Parathyroid adenoma (tissue), 2 donors: Measurements from ENCODE around the gene AFAP1L2.

Source experiments
- H2AFZ ChIP-seq: fragments of 300-600 bp; sonication (generic); one replicate; pipeline ENCODE4 v1.7.0; 2017; ENCODE audit warnings: antibody characterized with exemption, mild to moderate bottlenecking
- H3K27ac ChIP-seq: fragments of 300-600 bp; sonication (generic); one replicate; pipeline ENCODE4 v1.7.0; 2017
- H3K27me3 ChIP-seq: fragments of 300-600 bp; sonication (generic); one replicate; pipeline ENCODE4 v1.7.0; 2017; ENCODE audit warnings: low read length; ENCODE audit not compliant: control insufficient read depth, insufficient read depth
- H3K36me3 ChIP-seq: fragments of 300-600 bp; sonication (generic); one replicate; pipeline ENCODE4 v1.7.0; 2017; ENCODE audit warnings: low read length; ENCODE audit not compliant: control insufficient read depth, insufficient read depth
- H3K4me1 ChIP-seq: fragments of 300-600 bp; sonication (generic); one replicate; pipeline ENCODE4 v1.7.0; 2017; ENCODE audit warnings: control low read depth
- H3K4me2 ChIP-seq: fragments of 300-600 bp; sonication (generic); one replicate; pipeline ENCODE4 v1.7.0; 2017; ENCODE audit warnings: low read length
- H3K4me3 ChIP-seq: fragments of 300-600 bp; sonication (generic); one replicate; pipeline ENCODE4 v1.7.0; 2017; ENCODE audit warnings: low read depth, low read length
- H3K79me2 ChIP-seq: fragments of 300-600 bp; sonication (generic); one replicate; pipeline ENCODE4 v1.7.0; 2017; ENCODE audit warnings: control low read depth
- H3K9ac ChIP-seq: fragments of 300-600 bp; sonication (generic); one replicate; pipeline ENCODE4 v1.7.0; 2017; ENCODE audit warnings: mild to moderate bottlenecking
- H3K9me3 ChIP-seq: fragments of 300-600 bp; sonication (generic); one replicate; pipeline ENCODE4 v1.7.0; 2017; ENCODE audit warnings: low read length; ENCODE audit not compliant: control insufficient read depth
- TF ChIP-seq, protein P1 (sequence below): fragments of 300-600 bp; sonication (generic); IDR thresholded peaks from one replicate; pipeline ENCODE4 v1.7.0; 2017; ENCODE audit warnings: antibody characterized with exemption, mild to moderate bottlenecking
- donor health status: primary hyperparathyroidism.

AFAP1L2 gene

DNA sequence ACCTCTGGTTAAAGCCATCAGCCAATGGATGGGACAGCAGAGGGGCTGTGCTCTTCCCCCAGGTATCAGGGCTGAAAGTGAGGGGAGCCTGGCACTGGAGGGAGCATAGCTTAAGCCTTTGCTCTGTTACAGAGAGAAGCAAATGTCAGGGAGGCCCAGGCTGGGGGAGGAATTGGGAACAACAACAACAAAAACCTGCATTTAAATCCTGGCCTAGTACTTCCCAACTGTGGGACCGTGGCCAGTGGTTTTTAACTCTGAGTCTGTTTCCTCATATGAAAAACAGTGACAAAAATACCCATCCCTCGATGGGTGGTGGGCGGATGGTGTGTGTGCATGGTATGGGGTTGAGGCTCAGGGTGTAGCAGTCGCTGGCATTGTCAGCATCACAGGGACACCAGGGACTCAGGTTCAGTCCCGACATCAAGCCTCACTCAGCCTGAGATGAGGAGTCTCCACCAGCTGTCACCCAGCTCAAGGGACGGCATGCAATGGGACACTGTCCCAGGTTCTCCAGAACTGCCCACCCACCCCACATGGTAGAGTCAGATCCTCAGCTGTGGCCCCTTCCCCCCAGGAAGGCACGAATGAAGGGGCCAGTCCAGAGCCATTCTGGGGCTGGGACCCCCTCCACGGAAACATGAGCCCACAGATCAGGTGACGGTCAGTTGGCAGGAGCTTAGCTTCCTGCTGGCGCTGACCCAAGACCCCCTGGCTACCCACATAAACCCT is 74.5 kb downstream of the AFAP1L2 start:
- no peak overlapping the region for H3K9ac ChIP-seq
- H3K27ac ChIP-seq, result peak overlapping the region; percentile 53
- H3K4me2 ChIP-seq, result no peak overlapping the region
- no peak overlapping the region for H3K4me3 ChIP-seq
- no peaks in the 10 kb centered on the region for H3K9me3 ChIP-seq
- H3K79me2 ChIP-seq, result peaks cover 36% of the 10 kb centered on the region
- no peak overlapping the region for H2AFZ ChIP-seq
- peaks cover 68% of the 10 kb centered on the region for H3K4me1 ChIP-seq
- H3K36me3 ChIP-seq, result no peaks in the 10 kb centered on the region
- no peaks in the 10 kb centered on the region for H3K27me3 ChIP-seq
- TF ChIP-seq, protein P1, sequence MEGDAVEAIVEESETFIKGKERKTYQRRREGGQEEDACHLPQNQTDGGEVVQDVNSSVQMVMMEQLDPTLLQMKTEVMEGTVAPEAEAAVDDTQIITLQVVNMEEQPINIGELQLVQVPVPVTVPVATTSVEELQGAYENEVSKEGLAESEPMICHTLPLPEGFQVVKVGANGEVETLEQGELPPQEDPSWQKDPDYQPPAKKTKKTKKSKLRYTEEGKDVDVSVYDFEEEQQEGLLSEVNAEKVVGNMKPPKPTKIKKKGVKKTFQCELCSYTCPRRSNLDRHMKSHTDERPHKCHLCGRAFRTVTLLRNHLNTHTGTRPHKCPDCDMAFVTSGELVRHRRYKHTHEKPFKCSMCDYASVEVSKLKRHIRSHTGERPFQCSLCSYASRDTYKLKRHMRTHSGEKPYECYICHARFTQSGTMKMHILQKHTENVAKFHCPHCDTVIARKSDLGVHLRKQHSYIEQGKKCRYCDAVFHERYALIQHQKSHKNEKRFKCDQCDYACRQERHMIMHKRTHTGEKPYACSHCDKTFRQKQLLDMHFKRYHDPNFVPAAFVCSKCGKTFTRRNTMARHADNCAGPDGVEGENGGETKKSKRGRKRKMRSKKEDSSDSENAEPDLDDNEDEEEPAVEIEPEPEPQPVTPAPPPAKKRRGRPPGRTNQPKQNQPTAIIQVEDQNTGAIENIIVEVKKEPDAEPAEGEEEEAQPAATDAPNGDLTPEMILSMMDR, result no peak

GRCh38 chr10:114328874-114329273 is 75.4 kb downstream of the AFAP1L2 start:
- Histone ChIP-seq H2AFZ (no peak overlapping the region), H3K4me2 (no peak overlapping the region), H3K27ac (peak overlapping the region; percentile 53), H3K4me1 (peaks cover 66% of the 10 kb centered on the region), H3K79me2 (peaks cover 31% of the 10 kb centered on the region), H3K9ac (no peak overlapping the region), H3K27me3 (no peaks in the 10 kb centered on the region), H3K4me3 (no peak overlapping the region), H3K9me3 (no peaks in the 10 kb centered on the region), H3K36me3 (no peaks in the 10 kb centered on the region)
- TF ChIP-seq, protein P1, result no peak

DNA sequence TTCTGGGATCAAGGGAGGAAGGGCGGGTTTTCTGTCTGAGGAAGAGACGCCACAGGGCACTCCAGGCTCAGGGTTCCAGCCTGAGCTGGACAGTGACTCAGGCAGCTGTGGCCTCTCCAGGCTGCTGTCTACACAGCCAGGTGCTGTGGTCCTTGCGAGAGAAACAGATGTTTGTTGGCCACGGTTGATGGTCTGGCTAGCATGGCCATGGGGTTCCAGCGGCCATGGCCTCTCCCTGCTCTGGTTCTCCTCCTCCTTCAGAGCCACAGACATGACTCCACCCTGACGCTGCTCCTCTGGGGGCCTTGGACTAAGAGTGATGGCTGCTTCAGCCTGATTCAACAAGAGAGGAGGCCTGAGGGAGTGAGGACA is 75.9 kb downstream of the AFAP1L2 start:
- H3K9me3 ChIP-seq, result no peaks in the 10 kb centered on the region
- H3K79me2 ChIP-seq, result peaks cover 31% of the 10 kb centered on the region
- no peak overlapping the region for H3K4me3 ChIP-seq
- H3K27ac ChIP-seq, result peak overlapping the region; percentile 53
- no peak overlapping the region for H3K9ac ChIP-seq
- no peak overlapping the region for H3K4me2 ChIP-seq
- H3K36me3 ChIP-seq, result no peaks in the 10 kb centered on the region
- H2AFZ ChIP-seq, result no peak overlapping the region
- H3K4me1 ChIP-seq, result peaks cover 66% of the 10 kb centered on the region
- TF ChIP-seq, protein P1, result no peak
- no peaks in the 10 kb centered on the region for H3K27me3 ChIP-seq

GRCh38 chr10:114327537-114328440 is 76.5 kb downstream of the AFAP1L2 start:
- Histone ChIP-seq H2AFZ (no peak overlapping the region), H3K27me3 (no peaks in the 10 kb centered on the region), H3K4me1 (peaks cover 66% of the 10 kb centered on the region), H3K4me3 (no peak overlapping the region), H3K27ac (peak overlapping the region; percentile 11), H3K36me3 (no peaks in the 10 kb centered on the region), H3K9me3 (no peaks in the 10 kb centered on the region), H3K79me2 (peaks cover 34% of the 10 kb centered on the region), H3K4me2 (no peak overlapping the region), H3K9ac (no peak overlapping the region)
- TF ChIP-seq, protein P1, result no peak
